ENCODE data around the gene GNG11.
"Not testable (repeated sequence)": the region's sequence is repeated elsewhere in the genome, so short reads cannot be mapped to it uniquely, and the experiment has no call there.

The GNG11 gene

DNA sequence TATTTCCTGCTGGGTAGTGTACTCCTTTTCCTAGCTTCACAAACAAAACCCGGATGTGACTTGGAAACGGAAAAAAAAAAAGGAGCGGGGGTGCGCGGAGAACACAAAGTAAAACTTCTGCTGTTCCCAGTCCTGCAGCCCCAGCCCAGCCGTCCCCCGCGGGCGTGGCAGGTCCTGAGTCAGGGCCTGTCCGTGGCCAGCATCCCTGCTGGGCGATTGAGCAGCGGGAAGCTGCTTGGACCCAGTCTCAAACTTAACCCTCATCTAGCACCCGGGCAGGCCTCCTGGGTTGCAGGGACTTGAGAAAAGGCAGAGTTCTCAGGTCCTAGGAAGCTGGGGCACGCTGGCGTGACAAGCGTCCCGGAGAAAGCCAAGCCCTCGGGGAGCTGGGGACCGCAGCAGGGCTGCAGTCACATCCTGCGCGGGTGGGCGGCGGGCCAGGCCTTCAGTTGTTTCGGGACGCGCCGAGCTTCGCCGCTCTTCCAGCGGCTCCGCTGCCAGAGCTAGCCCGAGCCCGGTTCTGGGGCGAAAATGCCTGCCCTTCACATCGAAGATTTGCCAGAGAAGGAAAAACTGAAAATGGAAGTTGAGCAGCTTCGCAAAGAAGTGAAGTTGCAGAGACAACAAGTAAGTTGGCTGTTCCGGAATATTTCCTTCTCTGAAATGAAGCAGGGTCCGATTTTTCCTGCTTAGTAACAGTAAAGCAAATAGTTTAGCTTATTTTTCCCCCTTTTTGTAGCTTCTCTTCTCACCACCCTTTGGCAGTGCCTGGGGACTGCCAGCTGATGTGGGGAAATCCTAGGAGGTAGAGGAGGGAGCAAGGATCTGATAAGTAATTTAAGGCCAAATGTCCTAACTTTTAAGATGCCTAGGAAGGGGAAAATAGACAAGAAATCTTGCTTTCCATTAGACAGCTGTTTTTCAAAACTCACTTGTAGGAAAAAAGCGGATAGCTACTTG is at the start of gene GNG11:
TSS of gene GNG11 (plus strand) at position 129 of the 960 bp plus-strand sequence. CDS start at position 532, 403 bp downstream.
- DNase-seq (ENCODE audit: low read depth), result no peak

DNA sequence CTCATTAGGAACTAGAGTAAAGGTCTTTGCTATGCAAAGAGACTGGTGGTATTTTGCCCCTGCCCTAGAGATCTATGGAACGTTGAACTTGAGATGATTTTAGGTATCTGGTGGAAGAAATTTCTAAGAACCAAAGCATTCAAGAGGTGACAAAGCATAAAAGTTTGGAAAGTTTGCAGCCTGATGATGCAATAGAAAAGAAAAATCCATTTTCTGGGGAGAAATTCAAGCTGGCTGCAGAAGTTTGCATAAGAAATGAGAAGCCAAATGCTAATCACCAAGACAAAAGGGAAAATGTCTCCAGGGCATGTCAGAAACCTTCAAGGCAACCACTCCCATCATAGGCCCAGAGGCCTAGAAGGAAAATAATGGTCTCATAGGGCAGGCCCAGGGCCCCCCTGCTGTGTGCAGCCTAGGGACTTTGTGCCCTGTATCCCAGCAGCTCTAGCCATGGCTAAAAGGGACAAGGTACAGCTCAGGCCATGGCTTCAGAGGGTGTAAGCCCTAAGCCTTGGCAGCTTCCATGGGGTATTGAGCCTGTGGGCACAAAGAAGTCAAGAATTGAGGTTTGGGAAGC is 47.4 kb upstream of the GNG11 start:
- DNase-seq (ENCODE audit: low read depth), result no peak

DNA sequence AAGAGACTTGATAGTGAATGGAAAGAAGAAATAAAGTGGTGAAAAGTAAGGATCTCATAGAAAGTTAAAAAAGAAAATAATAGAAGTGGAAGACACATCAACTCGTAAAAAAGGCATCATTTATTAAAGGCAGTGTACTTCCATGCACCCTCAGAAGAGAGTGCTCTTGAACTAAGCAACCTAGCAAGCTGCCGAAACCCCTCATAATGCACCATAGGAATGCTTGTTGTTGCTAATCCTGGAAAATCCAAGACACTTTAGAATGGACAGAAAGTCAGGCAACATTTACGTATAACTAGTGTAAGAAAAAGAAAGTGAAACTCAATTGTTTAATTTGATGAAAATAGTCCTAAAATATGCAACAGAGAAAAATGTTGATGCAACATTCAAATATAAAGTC is 43.8 kb upstream of the GNG11 start:
- no peak for DNase-seq (ENCODE audit: low read depth)

DNA sequence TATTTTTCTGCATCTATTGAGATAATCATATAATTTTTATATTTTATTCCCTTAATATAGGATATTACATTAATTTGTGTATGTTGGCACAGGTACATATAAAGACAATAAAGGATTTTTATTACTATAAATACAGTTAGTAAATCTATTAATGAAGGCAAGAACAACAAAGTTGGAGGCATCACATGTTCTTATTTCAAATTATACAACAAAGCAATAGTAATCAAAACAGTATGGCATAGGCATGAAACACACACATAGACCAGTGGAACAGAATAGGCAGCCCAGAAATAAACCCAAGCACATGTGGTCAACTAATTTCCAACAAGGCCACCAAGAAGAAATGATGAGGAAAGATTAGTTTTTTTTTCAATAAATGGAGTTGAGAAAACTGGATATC is 42.2 kb upstream of the GNG11 start:
- DNase-seq (ENCODE audit: low read depth), result no peak

DNA sequence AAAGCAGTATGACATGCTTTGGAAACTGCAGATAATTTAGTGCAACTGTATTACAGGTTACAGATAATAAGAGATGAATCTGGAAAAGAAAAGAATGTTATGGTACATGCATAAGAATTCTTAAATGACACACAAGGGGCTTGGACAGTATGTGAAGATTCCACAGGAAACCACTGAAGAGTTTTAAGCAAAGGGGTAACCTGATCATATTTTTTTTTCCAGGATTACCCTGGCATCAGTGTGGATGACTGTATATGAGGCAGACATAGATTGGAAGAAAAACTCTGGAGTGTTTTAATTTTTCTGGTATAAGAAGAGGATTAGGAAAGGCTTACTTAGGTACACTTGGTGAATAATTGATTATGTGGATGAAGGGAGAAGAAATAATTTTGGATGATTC is 39.1 kb upstream of the GNG11 start:
- DNase-seq (ENCODE audit: low read depth), result no peak

DNA sequence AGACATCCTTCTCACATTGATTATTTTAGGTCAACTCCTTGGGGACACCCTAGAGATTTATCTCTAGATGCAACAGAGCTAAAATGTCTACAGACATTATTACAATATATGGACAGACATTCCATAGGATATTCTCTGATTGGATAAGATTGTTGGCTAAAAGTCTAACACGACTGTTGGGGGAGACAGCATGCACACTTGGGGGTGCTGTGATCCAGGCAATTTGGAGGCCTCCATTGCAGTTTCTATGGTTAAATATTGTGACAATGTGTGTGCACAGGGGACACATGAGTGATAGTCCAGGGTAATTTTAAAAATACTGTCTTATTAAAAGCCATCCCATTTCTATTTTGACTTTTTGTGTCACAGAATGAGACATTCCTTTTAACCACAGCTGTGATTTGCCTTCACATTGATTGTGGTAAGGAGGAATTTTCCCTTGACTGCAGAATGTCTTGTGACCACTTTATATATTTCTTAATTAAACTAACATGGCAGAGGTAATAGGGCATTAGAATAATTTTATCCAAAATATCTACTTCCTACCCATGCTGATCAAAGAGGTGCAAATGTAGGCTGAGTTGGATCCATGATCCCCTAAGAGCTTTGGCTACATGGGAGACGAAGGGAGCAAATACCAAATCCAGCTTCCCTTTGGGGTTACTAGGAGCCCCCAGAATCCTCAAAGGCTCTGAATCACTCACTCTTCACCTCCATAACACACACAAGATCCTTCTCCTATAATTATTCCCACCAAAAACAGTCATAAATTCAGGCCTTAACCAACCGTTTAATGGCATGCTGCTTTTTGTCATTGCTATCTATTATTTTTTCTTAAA is 38.2 kb upstream of the GNG11 start:
- DNase-seq (ENCODE audit: low read depth), result no peak

DNA sequence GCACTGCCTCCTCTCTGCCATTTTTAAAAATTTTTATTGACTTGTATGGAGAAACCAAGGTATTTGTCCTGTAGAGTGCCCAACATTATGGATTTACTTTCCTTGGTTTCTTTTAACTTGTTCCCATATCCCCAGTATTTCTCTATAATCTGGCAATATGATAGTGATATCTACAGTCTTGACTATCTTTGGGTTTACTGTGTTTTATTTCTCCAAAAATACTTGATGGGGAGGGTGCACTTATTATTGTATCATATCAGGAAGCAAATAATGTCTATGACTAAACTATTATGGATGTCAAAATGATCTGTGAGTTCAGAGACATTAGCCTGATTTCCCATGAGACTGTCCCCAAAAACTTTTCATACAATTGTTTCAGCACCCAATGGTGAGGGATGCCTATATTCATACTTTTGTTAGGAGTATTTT is 37.6 kb upstream of the GNG11 start:
- no peak for DNase-seq (ENCODE audit: low read depth)

DNA sequence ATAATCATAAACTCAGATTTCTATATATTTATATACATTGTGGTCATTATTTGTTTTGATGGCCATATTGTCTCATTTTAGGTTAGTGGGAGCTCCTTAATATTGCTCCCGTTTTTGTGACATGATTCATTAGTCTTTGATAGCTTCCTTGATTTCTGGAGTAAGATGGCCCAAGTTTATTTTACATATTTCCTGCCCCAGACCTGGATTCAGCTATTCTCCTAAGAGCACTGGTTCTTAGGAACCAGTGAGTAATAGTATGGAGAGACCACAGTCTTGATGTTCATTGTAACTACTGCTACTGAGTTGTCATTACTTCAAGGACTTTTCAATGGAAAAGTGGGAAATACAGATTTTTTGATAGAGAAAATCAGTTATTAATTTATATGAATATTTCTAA is 37.0 kb upstream of the GNG11 start:
- DNase-seq (ENCODE audit: low read depth), result no peak

DNA sequence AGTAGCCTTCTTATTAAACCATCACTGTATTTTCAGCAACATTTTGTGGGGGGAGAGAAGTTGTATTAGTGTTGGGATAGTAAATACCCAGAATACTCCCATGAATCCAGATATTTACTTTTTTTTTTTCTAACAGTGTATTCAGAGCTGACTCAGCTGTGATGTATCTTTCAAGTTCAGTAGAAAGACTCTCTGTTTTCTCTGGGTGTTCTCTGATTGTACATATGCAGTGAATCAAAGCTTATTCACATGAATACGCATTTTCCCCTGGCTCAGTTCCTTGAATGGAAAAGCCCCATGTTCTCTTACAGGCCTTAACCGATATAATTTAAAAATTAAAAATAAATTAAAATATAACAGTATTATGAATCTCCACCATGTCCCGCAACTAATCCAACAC is 32.3 kb upstream of the GNG11 start:
- DNase-seq (ENCODE audit: low read depth), result no peak

DNA sequence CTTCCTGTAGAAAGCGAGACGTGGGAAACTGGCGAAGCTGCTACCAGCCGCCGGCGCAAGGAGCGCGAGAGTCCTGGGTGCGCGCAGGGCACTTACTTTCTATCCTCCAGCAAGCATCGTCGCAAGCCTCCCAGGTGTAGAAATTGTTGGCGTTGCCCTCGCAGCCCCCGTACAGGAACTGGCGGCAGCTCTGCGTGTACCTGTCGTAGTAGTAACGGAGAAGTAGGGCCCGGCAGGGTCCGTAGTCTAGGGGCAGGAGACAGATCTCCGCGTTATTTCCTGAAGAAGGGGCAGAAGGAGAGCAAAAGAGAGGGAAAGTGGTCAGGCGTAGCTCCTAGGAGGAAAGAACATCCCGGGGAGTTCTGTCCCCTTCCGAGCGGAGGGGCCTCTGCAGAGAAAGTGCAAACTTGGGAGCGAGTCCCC is 31.5 kb upstream of the GNG11 start:
- DNase-seq (ENCODE audit: low read depth), result no peak

DNA sequence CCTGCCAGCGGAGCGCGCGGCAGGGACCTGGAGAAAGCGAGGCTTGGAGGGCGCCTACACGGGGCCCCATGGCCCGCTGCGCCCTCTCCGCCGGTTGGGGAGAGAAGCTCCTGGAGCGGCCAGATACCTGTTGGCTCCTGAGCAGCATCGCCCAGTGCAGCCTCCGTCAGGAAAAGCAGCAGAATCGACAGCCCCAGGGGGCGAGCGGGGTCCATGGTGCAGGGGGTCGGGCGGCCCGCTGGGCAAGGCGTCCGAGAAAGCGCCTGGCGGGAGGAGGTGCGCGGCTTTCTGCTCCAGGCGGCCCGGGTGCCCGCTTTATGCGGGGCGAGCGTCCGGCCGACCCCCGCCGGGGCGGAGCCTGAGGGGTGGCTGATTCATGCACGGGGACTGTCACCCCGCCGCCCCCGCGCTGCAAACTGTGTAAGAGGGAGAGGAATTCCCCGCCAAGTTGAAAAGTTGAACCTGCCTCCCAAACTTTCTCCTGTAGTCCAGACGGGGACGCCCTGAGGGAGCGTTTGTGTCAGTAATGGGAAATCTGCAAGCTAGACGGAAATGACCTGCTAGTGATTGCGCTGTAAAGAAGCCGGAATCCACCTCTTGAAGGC is 31.0 kb upstream of the GNG11 start, which contains the start of gene TFPI2:
TSS of gene TFPI2 (minus strand) at position 290 of the 605 bp plus-strand sequence. CDS start at position 215, 75 bp downstream.
- DNase-seq (ENCODE audit: low read depth), result no peak

DNA sequence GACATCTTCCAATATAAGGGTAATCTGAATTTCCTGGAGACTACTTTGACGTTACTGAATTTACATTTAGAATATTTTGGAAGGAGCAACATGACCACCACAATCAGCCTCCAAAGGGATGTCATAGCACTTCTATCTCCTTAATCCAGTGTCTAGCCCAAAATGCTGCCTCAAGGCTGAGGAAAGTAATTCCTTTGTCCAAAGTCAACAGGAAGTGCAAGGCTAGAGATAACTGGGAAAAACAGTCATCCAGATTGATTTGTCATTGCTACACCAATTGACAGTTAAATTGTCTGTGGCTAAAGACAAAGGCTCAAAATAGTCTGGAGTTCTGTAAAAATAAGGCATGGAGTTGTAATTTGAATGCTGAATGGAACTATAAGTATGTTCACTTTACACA is 27.1 kb upstream of the GNG11 start:
- DNase-seq (ENCODE audit: low read depth), result no peak

DNA sequence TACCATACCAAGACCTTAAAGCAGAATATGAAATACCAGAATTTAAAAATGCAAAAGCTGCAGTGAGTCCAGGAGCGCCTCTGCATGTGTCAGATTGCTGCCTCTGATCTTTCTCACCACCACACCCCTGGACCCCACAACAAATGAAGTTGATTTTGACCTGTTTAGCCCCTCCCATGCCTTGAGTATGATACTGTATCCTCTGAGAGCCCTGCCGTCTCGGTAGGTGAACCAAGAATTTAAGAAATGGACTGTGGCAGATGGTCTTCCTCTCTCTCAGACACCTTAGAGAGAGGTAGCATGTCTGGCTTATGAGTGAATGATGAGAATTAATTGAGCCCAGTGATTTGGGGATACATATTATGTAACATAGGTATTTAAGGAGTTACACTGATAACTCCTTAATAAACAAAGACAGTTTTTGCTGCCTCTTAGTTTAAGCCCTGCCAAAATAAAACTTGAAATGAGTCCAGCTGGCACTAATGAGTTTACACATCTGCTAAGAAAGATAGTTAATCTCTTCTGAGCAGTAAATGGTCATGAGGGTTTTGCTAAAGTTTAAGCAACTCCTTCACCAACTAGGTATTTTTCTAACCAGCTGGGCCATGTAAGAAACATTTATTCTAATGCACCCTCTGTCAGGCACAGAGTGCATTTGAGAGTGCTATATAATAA is 26.4 kb upstream of the GNG11 start:
- DNase-seq (ENCODE audit: low read depth), result no peak

DNA sequence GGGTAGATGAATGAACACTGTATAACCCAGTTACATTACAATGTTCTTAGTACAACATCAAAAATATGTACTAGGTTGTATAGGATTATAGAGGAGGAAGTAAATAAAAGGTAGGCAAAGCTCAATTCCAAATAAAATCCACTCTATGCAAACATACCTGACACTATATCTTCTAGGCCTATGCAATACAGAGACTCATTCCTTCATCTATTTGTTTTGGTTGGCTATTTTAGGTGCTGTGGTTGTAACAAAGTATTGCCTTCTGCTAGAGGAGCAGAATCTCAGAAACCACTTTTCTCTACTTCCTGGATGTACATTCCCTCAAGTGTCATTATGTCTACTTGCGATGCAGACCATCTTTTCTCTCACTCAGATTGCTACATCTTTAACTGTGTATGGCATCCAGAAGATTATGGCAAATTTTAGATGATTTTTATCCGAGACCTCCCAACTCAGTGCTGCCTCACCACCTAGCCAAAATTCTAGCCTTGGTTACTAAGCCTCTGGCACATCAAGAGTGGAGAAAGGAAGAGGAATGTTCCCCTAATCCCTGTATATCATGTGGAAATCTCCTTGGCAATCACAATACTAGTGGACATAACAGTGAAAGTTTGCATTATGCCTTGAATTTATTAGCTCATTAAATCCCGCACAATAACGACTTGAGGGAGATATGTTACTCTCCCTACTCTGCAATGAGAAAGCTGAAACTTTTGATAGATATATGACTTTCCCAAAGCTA is 25.5 kb upstream of the GNG11 start:
- DNase-seq (ENCODE audit: low read depth), result no peak

DNA sequence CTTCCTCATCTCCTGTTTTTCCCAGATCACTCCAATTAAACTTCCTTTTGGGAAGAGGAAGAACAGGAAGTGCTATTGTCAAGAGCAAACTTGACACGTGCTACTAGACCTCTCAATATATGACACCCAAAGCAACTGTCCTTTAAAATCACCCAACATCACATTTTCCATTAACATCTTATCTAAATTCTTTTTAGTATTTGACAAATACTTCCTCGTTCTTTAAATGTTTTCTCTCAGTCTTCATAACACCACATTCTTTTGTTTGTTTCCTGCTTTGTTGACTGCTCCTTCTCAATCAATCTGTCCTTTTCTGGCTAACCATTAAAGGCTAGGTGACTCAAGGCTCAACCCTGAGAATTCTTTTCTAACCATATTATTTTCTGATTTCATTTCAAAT is 23.9 kb upstream of the GNG11 start:
- DNase-seq (ENCODE audit: low read depth), result no peak

DNA sequence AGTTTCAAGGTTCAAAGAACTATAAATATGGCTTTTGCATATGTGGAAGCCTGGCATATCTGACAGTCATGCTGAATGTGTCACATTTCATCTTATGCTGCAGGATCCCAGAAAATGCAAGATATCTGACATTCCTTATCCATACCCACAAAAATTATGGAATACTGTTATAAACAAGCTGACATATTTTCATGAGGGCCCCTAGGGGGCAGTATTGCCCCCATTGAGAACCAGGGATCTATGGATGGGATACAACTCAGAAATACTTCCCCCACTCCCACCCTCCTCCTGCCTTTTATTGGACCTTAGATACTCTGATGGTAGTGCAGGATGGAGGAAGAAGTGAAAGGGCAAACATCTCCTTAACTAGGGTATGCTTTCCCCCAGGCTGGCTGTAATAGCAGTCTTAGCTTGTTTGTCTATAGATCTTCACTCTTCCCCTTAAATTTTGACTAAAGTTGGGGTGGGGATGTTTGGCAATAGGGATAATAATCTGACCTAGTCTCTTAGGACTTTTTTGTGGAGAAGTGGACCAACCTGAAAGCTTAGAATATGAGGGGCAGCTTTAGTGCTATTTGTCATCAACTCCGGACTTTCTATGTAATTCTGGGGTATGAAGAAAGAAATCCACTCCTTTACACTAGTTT is 18.6 kb upstream of the GNG11 start:
- DNase-seq (ENCODE audit: low read depth), result no peak

DNA sequence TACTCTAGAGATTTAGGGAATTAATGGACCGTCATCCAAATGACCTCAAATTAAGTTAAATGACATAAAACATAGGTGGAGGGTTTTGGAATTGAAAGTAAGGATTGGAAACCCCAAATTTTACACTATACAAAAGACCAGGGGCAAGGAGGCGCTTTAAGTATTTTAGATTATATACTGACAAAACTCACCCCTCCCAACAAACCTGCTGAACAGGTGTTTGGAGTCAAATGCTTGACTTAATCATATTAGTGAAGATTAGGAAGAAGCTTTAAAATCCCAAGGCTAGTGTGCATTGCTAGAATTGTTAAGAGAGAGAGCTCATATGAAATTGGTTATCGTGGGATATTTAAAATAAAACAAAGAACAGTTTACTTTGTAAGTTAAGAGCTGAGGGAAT is 15.3 kb upstream of the GNG11 start, which contains the start of gene GNGT1:
TSS of gene GNGT1 (plus strand) at position 301 of the 400 bp plus-strand sequence. CDS start 180 bp downstream, outside the sequence.
- DNase-seq (ENCODE audit: low read depth), result no peak

DNA sequence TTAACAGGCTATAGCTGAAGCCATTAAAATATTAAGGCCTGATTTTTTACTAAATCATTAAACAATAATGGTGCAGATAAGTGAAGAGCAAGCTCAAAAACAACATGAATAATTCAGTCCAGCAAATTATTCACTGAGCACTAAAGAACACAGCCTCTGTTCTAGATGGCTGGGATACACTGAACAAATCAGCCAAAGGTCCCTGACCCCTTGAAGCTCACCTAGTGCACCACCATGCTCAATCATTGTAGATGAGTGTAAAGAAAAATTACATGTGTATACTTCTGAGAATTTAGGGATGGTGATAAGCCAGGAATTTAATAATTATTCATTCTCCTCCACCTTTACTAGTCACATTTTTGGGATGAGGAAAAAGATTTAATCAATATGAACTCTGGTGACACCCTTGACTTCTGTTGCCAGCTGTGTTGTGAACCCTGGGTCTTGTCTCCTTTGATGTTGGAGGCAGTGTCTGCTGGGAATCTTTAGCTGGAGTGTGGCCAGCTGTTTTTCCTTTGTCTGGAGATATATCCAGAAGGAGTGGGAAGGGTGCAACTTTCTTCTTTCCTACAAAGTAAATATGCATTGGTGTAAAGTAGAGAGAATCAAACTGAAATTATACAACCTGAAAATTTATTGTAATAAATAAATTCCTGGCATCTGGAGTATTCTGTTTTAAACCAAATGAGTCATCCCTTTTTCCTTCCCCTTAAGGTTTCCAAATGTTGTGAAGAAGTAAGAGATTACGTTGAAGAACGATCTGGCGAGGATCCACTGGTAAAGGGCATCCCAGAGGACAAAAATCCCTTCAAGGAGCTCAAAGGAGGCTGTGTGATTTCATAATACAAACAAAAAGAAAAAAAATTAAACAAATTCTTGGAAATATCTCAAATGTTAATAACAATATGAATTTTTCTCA is 11.2 kb upstream of the GNG11 start:
- no peak for DNase-seq (ENCODE audit: low read depth)

DNA sequence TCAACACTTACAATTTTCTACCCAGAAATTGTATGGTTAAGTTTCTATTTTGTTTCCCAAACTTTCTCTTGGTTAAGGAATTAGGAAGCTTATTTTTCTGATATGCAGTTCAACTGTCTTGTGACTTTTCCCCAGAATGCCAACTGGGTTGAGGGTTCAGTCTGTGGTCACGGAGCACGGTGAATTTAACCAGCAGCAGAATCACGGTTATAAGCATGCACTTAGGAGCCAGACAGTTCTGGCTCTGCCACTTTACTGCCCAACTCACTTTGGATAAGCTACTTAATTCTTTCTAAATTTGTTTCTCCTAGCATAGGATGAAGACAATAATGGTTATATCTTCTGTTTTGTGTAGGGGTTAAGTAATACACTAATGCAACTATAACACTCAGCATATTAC is 10.3 kb upstream of the GNG11 start:
- DNase-seq (ENCODE audit: low read depth), result not testable (repeated sequence)
